ENCODE measurements around the gene MRPS34. TPM values are rescaled to one million over a fixed set of nuclear protein-coding genes. Genes with fewer than 3 reads are reported as not detected.

The MRPS34 gene
- total RNA-seq, 1 donor from 2014 or later, result 184 TPM

- Mint-ChIP-seq H3K4me1 (ENCODE audit: low read depth) (peaks cover 11% of the 10 kb centered on the region), H3K9me3 (no peaks in the 10 kb centered on the region), H3K27ac (no peak overlapping the region), H3K27me3 (ENCODE audit: low read depth) (no peaks in the 10 kb centered on the region), H3K36me3 (ENCODE audit: low read depth) (peaks cover 16% of the 10 kb centered on the region), H3K4me3 (ENCODE audit: low read depth) (peak overlapping the region; percentile 61)
- intact Hi-C loops (cut with micrococcal nuclease), result loop anchor here (5.0 kb wide), 1 partner anchor 78 kb away; the partner anchor contains the start of gene MAPK8IP3
- DNase-seq (ENCODE audit: low spot score), result no peak
Measured at GRCh38 chr16:1784977-1785845, 12.3 kb upstream of the MRPS34 start.

- H3K4me1 Mint-ChIP-seq (ENCODE audit: low read depth), result peaks cover 11% of the 10 kb centered on the region
- H3K27me3 Mint-ChIP-seq (ENCODE audit: low read depth), result no peaks in the 10 kb centered on the region
- H3K9me3 Mint-ChIP-seq, result no peaks in the 10 kb centered on the region
- peak within 1 kb of the TSS; percentile 83 for H3K27ac Mint-ChIP-seq
- peak; percentile 99 for DNase-seq (ENCODE audit: low spot score)
- H3K4me3 Mint-ChIP-seq (ENCODE audit: low read depth), result peak within 1 kb of the TSS; percentile 90
- intact Hi-C loops (cut with micrococcal nuclease), result loop anchor here (1.0 to 5.0 kb wide), 6 partner anchors 9 to 362 kb away; partner anchors contain the start of genes FAHD1, HAGH, MAPK8IP3 and MRPS34
- H3K36me3 Mint-ChIP-seq (ENCODE audit: low read depth), result peaks cover 11% of the 10 kb centered on the region
Measured at GRCh38 chr16:1782408-1783264, 9.7 kb upstream of the MRPS34 start, which contains the start of the genes NUBP2 and SPSB3. Gene NUBP2, plus strand, starts transcription at chr16:1782960. Its CDS starts 61 bp downstream, at chr16:1783021. Gene SPSB3, minus strand, starts transcription at chr16:1782571. Its CDS starts 1,088 bp downstream, at chr16:1781483.

- peak; percentile 35 for DNase-seq (ENCODE audit: low spot score)
- intact Hi-C loops (cut with micrococcal nuclease), result loop anchor here (1.0 to 5.0 kb wide), 6 partner anchors 9 to 362 kb away; partner anchors contain the start of genes FAHD1, HAGH, MAPK8IP3 and MRPS34
- H3K27ac Mint-ChIP-seq, result peak overlapping the region; percentile 67
Measured at GRCh38 chr16:1781758-1782407, 8.9 kb upstream of the MRPS34 start.

GRCh38 chr16:1781254-1781653 lies 8.3 kb upstream of the MRPS34 start:
- no peaks in the 10 kb centered on the region for H3K27me3 Mint-ChIP-seq (ENCODE audit: low read depth)
- H3K9me3 Mint-ChIP-seq, result no peaks in the 10 kb centered on the region
- peak overlapping the region; percentile 67 for H3K27ac Mint-ChIP-seq
- H3K4me3 Mint-ChIP-seq (ENCODE audit: low read depth), result peak overlapping the region; percentile 82
- H3K4me1 Mint-ChIP-seq (ENCODE audit: low read depth), result peaks cover 11% of the 10 kb centered on the region
- H3K36me3 Mint-ChIP-seq (ENCODE audit: low read depth), result peaks cover 11% of the 10 kb centered on the region
- intact Hi-C loops (cut with micrococcal nuclease), result loop anchor here (5.0 kb wide), 1 partner anchor 74 kb away; the partner anchor contains the start of gene MAPK8IP3
- no peak for DNase-seq (ENCODE audit: low spot score)

More at GRCh38 chr16:1781758-1782407, 8.9 kb upstream of the MRPS34 start:
- Mint-ChIP-seq H3K27me3 (ENCODE audit: low read depth) (no peaks in the 10 kb centered on the region), H3K36me3 (ENCODE audit: low read depth) (peaks cover 11% of the 10 kb centered on the region), H3K4me1 (ENCODE audit: low read depth) (peaks cover 11% of the 10 kb centered on the region), H3K4me3 (ENCODE audit: low read depth) (peak overlapping the region; percentile 82), H3K9me3 (no peaks in the 10 kb centered on the region)

- H3K36me3 Mint-ChIP-seq (ENCODE audit: low read depth), result peaks cover 11% of the 10 kb centered on the region
- no peaks in the 10 kb centered on the region for H3K27me3 Mint-ChIP-seq (ENCODE audit: low read depth)
- no peak for DNase-seq (ENCODE audit: low spot score)
- intact Hi-C loops (cut with micrococcal nuclease), result loop anchor here (5.0 kb wide), 1 partner anchor 73 kb away; the partner anchor contains the start of gene MAPK8IP3
- no peaks in the 10 kb centered on the region for H3K9me3 Mint-ChIP-seq
- peaks cover 11% of the 10 kb centered on the region for H3K4me1 Mint-ChIP-seq (ENCODE audit: low read depth)
- H3K4me3 Mint-ChIP-seq (ENCODE audit: low read depth), result peak overlapping the region; percentile 82
- H3K27ac Mint-ChIP-seq, result no peak overlapping the region
Measured at GRCh38 chr16:1780677-1781072, 7.7 kb upstream of the MRPS34 start.

- DNase-seq (ENCODE audit: low spot score), result no peak
- no peak overlapping the region for H3K27ac Mint-ChIP-seq
- peak overlapping the region; percentile 30 for H3K4me3 Mint-ChIP-seq (ENCODE audit: low read depth)
- no peaks in the 10 kb centered on the region for H3K9me3 Mint-ChIP-seq
- intact Hi-C loops (cut with micrococcal nuclease), result loop anchor here (5.0 to 10.0 kb wide), 2 partner anchors 73 to 475 kb away; partner anchors contain the start of genes MAPK8IP3 and UBE2I
- H3K4me1 Mint-ChIP-seq (ENCODE audit: low read depth), result peaks cover 11% of the 10 kb centered on the region
- no peaks in the 10 kb centered on the region for H3K27me3 Mint-ChIP-seq (ENCODE audit: low read depth)
- H3K36me3 Mint-ChIP-seq (ENCODE audit: low read depth), result peaks cover 4% of the 10 kb centered on the region
Measured at GRCh38 chr16:1779741-1780676, 7.1 kb upstream of the MRPS34 start.

- intact Hi-C loops (cut with micrococcal nuclease), result loop anchor here (10.0 kb wide), 1 partner anchor 474 kb away; the partner anchor contains the start of gene UBE2I
- no peaks in the 10 kb centered on the region for H3K9me3 Mint-ChIP-seq
- H3K27me3 Mint-ChIP-seq (ENCODE audit: low read depth), result no peaks in the 10 kb centered on the region
- H3K27ac Mint-ChIP-seq, result no peak overlapping the region
- no peak for DNase-seq (ENCODE audit: low spot score)
- peaks cover 4% of the 10 kb centered on the region for H3K36me3 Mint-ChIP-seq (ENCODE audit: low read depth)
- H3K4me3 Mint-ChIP-seq (ENCODE audit: low read depth), result no peak overlapping the region
- H3K4me1 Mint-ChIP-seq (ENCODE audit: low read depth), result peaks cover 11% of the 10 kb centered on the region
Measured at GRCh38 chr16:1779234-1779701, 6.3 kb upstream of the MRPS34 start.

GRCh38 chr16:1778200-1779179 lies 5.6 kb upstream of the MRPS34 start:
- intact Hi-C loops (cut with micrococcal nuclease), result loop anchor here (10.0 kb wide), 1 partner anchor 474 kb away; the partner anchor contains the start of gene UBE2I
- H3K4me3 Mint-ChIP-seq (ENCODE audit: low read depth), result no peak overlapping the region
- no peaks in the 10 kb centered on the region for H3K27me3 Mint-ChIP-seq (ENCODE audit: low read depth)
- no peak for DNase-seq (ENCODE audit: low spot score)
- H3K4me1 Mint-ChIP-seq (ENCODE audit: low read depth), result peaks cover 14% of the 10 kb centered on the region
- H3K27ac Mint-ChIP-seq, result no peak overlapping the region
- H3K9me3 Mint-ChIP-seq, result no peaks in the 10 kb centered on the region
- H3K36me3 Mint-ChIP-seq (ENCODE audit: low read depth), result peaks cover 7% of the 10 kb centered on the region

- Mint-ChIP-seq H3K27me3 (ENCODE audit: low read depth) (no peaks in the 10 kb centered on the region), H3K9me3 (no peaks in the 10 kb centered on the region), H3K36me3 (ENCODE audit: low read depth) (peaks cover 3% of the 10 kb centered on the region), H3K27ac (no peak overlapping the region), H3K4me1 (ENCODE audit: low read depth) (peaks cover 12% of the 10 kb centered on the region), H3K4me3 (ENCODE audit: low read depth) (no peak overlapping the region)
- intact Hi-C loops (cut with micrococcal nuclease), result loop anchor here (10.0 kb wide), 1 partner anchor 473 kb away; the partner anchor contains the start of gene UBE2I
- DNase-seq (ENCODE audit: low spot score), result no peak
Measured at GRCh38 chr16:1777375-1778199, 4.7 kb upstream of the MRPS34 start.

Measured in activated T-helper 2 cell treated with anti-CD3 and anti-CD28 coated beads, Interferon-gamma antibody, Interleukin-2, Interleukin-4, amounts not matched to agents 10 μg/mL and 5 μg/mL and 100 μg/mL, durations not matched to agents 14 hours and 24 hours and 36 hours (primary cell).